D341Med (cell line): ENCODE data around the gene CDK6.

Source experiments
- DNase-seq: peaks from one replicate; pipeline ENCODE4 v3.0.0; 2012; ENCODE audit warnings: low spot score

The CDK6 gene

GRCh38 chr7:92586403-92586802, 250.0 kb downstream of the CDK6 start:
- no peak for DNase-seq

DNA sequence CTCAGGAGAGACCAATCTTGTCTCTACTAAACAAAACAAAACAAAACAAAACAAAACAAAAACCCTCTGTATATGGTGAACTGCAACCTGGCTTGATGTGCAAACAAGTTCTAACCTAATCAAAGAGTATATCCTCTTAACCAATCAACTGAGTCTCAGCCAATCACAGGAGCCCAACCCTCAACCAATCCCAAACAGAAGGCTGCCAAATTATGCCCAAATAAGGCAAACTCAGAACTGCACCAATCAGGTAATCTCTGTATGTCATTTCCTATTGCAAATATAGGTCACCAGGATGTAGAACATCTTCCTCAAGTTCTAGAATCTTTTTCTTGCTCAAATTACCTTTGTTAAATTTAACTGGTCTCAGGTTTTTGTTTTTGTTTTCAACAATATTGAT, 251.4 kb downstream of the CDK6 start:
- DNase-seq, result no peak

DNA sequence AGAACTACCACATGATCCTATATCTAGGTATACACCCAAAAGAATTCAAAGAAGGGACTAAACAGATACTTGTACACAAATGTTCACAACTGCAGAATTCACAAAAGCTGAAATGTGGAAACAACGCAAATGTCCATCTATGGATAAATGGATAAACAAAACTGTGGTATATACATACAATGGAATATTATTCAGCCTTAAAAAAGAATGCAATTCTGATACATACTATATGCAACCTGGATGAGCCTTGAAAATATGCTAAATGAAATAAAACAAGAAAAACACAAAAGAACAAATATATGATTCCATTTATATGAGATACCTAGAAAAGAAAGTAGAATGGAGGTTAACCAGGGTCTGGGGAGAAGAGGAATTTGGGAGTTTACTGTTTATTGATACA, 253.4 kb downstream of the CDK6 start:
- DNase-seq, result no peak

DNA sequence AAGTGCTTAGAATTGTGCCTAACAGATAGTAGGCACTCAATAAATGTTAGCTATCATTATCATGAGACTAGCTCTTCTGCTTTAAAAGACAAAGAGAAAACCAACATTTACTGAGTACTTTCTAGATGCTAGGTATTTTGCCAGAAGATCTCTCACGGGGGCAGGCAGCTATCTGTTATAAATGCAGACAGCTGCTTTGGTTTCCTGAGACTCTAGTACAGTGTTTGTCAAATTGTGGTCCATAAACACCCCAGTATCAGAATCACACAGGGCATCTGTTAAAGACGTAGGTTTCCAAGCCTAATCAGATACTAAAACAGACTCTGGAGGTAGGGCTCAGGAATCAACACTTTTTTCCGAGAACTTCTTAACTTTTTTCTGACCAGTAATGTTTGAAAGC, 260.1 kb downstream of the CDK6 start:
- peak; percentile 37 for DNase-seq

GRCh38 chr7:92569137-92569536, 267.2 kb downstream of the CDK6 start:
- DNase-seq, result no peak

DNA sequence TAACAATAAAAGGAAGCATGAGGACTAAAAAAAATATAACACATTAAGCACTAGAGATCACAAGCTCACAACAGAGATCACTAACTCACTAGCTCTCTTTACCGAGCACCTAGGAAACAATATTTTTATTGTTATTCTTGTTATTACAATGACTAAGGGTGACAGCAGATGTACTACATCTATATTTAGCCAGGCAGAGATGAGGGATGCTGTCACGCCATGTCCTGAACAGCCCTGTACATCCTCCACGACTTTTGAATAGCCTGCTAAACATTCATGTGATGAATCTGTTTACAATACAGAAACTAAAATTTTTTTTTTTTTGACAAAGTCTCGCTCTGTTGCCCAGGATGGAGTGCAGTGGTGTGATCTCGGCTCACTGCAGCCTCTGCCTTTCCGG, 268.9 kb downstream of the CDK6 start:
- DNase-seq, result no peak

- DNase-seq, result no peak
Observed at GRCh38 chr7:92563345-92563744, 273.0 kb downstream of the CDK6 start.

GRCh38 chr7:92560602-92561001, 275.8 kb downstream of the CDK6 start:
- DNase-seq, result no peak

GRCh38 chr7:92557808-92558362, 278.5 kb downstream of the CDK6 start:
- DNase-seq, result no peak

DNA sequence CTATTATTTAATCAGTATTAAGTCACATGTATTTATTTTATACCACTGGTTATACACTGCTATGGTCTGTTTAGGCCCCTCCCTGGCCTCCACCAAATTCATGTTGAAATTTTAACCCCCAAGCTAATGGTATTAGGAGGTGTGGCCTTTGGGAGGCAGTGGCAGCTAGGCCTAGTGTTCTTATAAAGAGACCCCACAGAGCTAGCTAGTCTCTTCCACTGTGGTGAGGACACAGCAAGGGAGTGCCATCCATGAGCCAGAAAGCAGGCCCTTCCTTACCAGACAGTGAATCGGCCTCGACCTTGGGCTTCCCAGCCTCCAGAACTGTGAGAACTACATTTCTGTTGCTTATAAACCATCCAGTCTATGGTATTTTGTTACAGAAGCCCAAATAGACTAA, 279.1 kb downstream of the CDK6 start:
- DNase-seq, result no peak
